NCI-H1105 (cell line): Measurements from ENCODE around the gene ARMH3.
"Not testable (repeated sequence)": the region's sequence is repeated elsewhere in the genome, so short reads cannot be mapped to it uniquely, and the experiment has no call there.

Experiments used
- DNase-seq: peaks from one replicate; lab custom pipeline; 2025; lab: John Stamatoyannopoulos, UW

The ARMH3 gene

DNA sequence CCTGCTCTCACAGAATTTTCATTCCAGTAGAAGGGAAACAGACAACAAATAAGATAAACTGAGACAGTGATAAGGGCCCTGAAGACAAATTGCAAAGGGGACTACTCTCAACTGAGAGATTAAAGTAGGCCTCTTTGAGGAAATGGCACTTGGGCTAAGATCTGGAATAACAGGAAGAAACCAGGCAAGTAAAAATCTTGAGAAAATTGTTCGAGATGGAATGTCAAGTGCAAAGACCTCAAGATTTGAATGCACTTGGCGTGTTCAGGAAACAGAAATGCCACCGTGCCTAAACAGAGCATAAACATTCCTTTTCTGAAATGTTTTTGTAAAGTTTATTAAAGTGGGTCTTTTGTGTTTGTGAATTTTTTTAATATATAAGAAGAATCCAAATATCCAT is 10.7 kb downstream of the ARMH3 start:
- DNase-seq = no peak

DNA sequence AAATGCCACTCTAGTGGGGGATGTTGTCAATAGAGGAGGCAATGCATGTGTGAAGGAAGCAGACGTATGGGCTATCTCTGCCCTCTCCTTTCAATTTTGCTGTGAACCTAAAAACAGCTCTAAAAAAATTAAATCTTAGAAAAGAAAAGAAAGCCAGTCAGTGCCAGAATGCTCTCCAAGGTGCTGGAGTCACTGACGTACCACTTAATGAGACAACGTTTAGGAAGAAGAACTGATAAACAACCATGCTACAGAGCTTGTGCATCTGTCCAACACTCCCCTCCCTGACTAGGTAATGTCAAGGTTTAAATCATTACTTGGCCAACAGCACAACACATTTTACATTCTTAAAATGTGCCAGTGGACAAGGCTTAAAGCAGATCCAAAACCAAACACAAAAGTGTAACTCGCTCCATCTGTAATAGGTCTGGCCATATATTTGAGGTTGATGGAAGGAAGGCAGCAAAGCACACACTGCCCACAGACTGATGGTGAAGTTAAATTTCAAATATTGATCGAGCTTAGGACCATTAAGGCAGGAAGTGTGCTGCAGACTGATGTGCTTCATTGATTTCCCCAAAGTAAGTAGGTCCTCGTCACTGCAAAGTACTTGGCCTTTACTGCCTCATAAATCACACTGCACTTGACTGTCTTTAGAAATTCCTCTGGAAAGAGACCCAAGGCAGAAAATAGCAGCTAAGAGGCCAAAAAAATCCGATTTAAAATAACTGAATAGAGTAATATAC is 15.5 kb downstream of the ARMH3 start:
- no peak for DNase-seq

DNA sequence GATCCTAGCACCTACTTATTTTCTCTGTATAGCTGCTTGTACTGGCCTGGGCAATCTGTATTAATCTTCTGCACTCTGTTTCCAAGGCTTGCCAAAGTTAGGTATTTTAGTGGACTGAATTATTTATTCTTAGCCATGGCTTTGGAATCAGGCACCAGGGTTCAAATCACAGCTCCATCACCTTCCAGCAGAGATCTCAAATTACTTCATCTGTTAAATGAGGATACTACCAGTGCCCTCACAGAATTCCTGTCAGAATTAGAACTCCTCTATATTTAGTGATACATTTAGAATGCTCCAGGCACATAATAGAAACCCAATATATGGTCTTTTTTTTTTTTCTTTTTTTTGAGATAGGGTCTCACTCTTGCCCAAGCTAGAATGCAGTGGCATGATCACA is 17.6 kb downstream of the ARMH3 start:
- no peak for DNase-seq

DNA sequence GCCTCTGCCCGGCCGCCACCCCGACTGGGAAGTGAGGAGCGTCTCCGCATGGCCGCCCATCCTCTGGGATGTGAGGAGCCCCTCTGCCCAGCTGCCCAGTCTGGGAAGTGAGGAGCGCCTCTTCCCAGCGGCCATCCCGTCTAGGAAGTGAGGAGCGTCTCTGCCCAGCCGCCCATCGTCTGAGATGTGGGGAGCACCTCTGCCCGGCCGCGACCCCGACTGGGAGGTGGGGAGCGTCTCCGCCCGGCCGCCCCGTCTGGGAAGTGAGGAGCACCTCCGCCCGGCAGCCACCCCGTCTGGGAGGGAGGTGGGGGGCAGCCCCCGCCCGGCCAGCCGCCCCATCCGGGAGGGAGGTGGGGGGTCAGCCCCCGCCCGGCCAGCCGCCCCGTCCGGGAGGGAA is 20.2 kb downstream of the ARMH3 start:
- DNase-seq = not testable (repeated sequence)

DNA sequence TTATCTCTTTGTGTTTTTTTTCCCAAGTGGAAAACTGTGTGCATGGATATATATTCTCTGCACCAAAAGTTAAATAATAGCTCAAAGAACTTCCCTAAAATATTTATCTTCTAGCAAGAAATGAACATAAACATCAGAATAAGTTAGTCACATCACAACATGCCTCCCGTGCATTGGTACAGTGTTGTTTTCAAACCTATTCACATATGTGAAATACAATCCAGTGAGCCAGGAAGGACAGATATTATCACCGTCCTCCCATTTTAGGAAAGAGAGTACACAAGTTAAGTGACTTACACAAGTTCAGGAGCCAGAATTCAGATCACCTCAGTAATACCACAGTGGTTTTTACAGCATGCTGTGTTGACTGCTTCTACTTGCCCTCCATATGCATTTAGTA is 22.2 kb downstream of the ARMH3 start:
- DNase-seq = no peak

DNA sequence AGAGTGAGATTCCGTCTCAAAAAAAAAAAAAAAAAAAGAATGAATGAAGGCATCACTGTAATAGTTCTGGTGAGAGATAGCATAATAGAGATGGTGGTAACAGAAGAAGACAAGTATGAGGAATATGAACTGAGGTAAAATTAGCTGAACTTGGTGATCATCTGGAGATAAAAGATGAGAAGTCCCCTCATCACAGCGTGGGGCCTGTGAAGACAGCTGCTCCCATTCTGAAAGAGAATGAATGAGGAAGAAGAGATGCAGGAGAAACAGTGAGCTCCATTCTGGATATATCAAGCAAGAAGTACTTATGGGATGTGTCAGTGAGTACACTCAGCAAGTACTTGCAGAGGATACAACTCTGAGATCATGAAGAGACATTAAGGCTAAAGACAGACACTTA is 28.7 kb downstream of the ARMH3 start:
- no peak for DNase-seq

DNA sequence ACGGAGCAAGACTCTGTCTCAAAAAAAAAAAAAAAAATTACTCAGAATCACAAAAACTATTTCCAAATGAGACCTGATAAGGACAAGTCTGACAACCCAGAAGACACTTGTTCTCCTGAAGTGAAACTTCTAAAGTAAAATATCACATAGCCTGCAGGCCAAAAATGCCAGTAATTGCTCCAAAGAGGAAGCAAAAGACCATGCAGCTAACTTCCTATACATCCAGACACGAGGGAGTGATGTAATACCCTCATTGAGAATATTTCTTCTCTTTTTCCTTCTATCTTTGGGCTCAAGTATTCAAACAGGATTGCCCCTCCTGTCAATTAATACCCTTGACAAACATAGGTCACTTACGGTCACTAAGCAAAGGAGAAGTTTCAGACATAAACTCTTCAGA is 31.2 kb downstream of the ARMH3 start:
- DNase-seq = no peak

DNA sequence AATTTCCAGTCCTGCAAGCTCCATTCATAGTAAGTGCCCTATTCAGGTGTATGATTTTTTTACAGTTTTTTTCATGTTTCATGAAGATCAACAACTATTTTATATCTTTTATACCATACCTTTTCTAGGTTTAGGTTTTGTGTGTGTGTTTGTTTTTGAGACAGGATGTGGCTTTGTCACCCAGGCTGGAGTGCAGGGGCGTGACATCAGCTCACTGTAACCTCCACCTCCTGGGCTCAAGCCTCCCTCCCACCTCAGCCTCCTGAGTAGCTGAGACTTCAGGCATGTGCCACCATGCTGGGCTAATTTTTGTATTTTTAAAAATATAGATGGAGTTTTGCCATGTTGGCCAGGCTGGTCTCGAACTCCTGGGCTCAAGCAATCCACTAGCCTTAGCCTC is 35.0 kb downstream of the ARMH3 start:
- no peak for DNase-seq

DNA sequence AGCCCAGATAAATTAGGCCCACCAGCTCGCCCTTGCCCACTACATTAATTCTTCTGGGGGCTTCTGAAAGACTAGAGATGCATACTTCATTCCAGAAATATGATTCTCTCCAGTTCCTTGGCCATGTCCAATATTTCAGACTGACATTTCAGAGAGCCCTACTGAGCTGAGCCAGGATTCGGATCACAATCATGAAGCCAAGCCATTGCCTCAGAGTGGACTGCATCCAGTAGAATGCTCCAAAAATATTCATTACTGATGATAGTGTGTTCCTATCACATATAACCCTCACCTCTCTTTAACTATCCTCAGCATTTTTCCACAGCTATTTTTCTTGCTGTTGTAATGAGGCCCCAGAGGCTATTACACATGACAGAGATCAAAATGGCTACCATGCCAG is 38.7 kb downstream of the ARMH3 start:
- DNase-seq = no peak

DNA sequence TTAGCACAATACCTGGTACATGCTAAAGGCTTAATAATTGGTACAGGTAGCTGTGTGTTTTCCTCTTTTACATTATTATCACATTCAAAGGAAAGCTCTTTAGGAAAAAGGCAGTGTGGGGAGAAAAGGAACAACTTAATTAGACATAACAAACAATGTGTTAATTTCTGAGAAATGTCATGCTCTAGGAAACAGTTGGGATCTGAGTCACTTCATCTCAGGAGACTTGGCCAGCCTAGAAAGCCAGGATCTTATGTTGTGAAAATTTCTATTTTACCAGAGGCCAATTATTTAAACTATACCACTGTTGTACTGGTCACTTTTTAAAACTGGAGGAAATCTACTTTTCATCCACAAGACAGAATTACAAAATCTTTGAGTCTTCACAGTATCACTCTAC is 39.6 kb downstream of the ARMH3 start:
- no peak for DNase-seq

DNA sequence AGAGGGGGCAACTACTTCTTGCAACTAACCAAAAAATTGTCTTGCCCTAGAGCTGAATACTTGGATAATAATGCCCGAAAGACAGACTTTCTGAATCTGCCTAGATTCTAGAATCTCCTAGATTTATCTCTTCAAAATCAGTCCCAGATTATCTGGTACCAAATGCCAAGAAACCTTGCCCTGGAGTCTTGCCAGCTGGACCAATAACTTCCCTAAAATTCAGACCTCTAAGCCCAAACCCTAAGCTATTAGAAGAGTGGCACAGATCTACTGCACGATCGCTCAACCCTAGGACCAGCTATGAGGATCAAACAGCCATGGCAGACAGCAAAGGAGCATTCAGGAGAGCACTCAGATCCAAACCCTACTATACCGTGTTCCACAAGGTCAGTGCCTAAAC is 45.0 kb downstream of the ARMH3 start:
- no peak for DNase-seq

DNA sequence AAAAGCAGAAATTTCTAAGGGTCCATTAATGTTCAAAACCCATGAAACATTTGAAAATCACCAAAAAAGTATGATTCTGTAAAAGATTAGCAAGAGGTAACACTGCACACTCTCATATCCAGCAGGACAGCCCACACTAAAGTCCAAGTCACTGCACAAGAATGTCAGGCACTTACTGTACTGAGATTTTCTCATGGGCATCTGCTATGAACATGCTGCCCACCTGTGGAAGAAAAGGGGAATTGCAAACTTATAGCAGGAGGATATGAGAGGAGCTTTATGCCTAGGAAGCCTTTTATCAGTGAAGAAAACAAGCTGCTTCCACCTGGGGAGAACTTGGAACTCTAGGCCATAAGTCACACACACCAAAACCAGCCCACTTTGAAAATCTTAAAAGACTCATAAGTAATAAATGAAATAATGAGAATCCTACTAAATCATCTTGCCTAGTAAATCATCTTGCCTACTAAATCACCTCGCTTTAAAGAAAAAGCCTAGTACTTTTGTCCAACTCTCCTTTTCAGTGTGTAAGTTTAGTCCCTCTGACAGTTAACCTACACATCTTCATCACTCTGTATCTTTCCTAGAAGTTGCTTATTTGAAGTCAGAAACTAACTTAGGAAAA is 46.1 kb downstream of the ARMH3 start:
- DNase-seq = peak; percentile 22

DNA sequence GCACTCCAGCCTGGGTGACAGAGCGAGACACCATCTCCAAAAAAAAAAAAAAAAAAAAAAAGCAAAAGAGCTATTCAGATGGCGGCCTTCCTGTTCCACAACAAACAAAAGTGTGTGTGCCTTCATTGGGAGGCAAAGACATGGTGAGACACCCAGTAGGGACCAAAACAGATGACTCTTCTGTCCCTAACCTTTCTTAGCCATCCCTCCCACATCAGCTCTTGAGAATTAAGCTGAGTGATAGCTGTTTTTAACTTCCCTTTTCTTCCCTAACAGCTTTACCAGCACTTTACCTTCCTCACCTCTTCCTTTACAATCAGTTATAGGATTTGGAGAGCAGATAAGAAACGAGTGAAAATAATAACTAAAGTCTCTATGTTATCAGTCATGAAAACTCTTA is 48.2 kb downstream of the ARMH3 start:
- no peak for DNase-seq

DNA sequence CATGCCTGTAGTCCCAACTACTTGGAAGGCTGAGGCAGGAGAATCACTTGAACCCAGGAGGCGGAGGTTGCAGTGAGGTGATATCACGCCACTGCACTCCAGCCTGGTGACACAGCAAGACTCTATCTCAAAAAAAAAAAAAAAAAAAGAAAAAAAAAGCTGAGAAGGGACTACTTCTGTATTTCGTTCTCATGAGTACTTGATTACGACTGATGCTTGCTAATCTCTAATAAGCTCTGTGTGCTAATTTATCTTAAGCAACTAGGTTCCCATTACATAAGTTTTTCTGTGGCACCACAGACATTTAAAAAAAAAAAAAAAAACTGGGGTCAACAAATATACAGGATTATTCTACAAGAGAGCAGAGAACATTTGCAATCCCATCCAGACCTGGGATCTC is 48.9 kb downstream of the ARMH3 start:
- DNase-seq = not testable (repeated sequence)

DNA sequence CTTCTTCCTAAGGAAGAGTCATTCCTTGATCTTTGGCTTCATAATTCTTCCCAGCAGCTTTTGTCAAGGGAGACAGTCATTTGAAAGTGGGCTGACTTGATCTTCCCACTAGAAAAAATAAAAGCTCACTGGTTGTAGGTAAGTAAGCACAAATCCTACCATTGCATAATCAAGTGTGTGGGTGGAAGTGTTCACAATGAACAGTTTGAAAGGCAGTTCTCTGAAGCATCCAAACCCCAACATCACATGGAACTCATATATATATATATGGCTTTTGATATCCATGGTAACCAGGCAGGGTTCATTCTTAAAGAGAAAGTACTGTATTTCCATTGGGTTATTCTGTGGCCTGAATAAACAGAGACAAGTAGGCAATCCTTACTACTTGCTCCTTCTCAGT is 51.6 kb downstream of the ARMH3 start:
- no peak for DNase-seq

DNA sequence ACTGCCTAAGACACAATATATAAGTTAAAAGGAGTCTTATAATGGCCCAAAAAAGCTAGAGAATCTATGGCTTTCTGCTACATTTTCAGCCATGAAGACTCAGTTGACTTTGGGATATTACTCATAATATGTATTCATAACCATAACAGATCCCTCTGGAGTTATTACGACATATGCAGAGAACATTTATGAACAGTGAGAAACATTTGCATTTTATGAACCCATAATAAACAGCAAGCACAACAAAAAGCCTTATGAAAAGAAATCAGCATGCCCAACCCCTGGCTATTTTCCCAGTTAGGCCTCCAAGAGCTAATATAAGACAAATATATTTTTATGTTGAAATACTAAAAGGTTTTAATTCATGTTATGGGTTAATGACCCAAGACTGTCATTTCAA is 52.4 kb downstream of the ARMH3 start:
- DNase-seq = peak; percentile 3

DNA sequence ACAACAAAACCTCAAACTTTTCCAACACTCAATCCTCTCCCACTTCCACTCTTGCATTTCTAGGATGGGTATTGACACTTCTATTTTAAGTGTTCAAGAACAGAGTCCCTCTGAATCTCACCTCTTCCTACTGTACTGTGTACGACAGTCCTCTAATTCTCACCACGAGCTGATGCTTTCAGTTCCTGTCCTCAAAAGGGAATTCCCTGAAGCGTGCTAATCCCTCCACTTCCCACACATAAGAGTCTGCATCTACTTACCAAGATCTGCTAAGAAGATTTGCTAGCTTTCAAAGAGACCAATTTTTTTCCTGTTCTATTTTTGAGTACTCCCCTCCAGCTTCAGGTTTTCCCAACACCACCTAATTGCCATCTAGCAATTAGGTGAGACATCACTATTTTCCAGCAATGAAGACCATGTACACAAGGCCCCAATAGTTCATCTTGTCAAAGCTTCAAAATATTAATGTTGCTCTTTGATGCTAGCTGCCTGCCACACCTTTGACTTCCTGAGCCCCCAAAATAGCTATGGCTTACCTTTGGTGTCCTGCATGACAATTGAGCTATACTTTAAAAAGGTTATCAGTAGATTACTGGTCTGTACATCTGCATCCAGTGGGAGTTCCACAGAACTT is 54.4 kb downstream of the ARMH3 start:
- no peak for DNase-seq

DNA sequence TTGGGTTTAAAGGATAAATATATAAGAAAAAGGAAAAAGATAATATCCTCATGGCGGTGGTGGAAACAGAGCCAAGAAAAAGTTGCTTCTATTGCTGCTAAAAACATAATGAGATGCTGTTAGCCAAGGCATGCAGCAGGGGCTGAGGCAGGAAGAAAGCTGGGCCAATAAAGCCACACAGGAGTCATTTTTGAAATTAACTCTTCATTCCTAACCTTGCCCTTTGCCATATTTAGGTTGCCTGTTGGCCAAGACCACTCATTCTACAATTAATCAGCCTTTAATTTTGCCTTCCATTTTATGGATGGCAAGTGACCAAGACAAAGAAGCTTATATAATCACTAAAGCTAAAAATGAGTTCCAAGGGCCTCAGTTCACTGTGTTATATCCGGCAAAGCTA is 58.2 kb downstream of the ARMH3 start:
- DNase-seq = no peak

DNA sequence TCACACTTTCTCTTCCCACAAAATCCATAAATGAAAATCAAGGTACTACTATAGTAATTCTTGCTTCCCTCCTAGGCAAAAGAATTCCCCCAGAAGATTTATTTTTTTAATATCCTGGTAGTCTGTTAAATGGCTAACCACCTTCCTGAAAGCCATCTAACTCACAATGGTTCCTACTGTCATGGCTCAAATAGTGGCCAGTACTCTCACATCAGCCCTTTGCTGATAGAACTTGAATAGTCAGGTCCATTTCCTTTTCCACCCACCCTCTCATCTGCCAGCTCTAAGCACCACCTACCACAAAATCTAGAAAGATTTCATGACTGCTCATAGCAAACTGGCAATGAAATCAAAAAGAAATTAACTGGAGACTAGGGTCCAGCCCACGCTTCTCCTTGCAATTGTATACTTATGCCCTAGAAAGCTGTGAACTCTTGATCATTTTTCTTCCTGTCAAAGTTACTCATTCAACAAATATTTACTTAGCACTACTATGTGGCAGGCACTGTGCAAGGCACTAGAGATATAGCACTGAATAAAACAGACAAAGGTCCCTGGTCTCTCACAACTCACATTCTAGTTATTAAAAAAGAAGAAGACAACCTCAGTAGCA is 60.4 kb downstream of the ARMH3 start:
- DNase-seq = no peak

DNA sequence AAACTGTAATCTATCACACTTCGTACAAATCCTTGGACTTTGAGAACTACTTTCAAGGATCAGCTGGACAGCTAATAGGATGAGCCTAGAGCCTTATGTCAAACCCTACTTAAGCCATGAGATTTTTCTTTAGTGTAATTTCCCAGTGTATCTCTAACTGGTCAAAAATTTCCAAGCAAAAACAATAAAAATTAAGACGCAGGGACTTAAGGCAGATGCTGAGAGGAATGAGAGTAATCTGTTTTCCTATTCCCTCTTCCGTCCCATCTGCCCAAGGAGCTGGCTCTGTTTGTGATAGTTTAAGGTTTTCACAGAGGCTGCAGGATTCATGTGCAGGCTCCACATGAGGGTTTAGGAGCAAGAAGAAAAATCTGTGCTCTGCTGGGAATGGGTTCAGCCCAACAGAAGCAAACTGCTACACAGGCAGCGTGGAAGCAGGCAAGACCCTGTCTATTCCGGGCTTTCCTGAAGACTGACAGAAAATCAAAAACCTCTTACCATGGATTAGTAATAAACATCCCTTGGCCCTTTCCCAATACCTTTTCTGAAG is 62.2 kb downstream of the ARMH3 start:
- DNase-seq = no peak

DNA sequence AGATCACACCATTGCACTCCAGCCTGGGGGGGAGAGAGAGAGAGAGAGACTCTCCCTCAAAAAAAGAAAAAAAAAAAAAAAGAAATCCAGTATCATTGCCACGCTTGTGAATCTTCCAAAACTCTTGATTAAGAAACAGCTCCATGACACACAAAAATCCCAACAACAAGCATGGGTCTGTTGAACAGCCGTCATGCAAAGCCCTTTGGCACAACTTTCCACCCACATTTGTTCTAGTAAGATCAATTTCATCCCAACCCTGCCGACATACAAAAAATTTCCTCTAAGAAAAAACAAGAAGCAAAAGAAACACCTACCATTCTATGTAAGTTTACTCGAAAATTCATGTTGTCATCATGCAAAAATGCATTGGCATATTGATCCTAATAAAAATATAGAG is 62.8 kb downstream of the ARMH3 start:
- no peak for DNase-seq

DNA sequence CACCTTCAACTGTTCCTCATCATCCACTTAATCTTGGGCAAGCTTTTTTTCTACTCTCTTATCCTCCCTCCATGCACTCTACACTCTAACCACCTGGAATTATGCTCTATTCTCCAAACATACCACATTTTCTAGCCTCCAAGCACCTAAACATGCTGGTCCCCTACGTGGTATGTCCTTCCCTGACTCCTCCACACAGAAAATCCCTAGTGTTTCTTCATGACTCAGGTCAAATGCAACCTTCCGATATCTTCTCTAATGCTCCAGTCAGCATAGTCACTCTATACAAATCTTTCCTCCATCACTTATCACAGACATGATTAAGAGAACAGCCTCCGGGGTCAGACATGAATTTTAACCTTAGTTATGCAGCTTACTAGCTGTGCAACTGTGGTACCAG is 68.8 kb downstream of the ARMH3 start:
- DNase-seq = no peak

DNA sequence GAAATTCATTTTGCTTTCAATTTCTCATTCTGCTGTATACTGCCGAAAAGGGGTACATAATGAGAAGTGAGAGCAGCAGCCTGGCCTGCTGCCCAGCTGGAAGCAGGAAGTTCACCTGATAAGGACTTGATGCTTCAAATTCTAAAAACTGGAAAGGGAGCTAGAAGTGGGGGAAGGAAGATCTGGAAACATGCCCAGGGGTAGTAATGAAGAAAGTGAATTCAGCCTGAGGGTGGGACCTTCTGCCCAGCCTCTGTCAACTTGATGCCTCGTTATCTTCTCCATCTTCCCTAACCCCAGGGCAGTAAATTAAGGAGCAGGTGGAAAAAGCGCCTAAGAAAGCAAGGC is 69.4 kb downstream of the ARMH3 start:
- peak; percentile 74 for DNase-seq
